Measurements from ENCODE around the gene ACAD11. TPM values are rescaled to one million over a fixed set of nuclear protein-coding genes. Genes with fewer than 3 reads are reported as not detected.

ACAD11 gene
- total RNA-seq, 1 experiment from 2014 or later: 20.3 TPM

GRCh38 chr3:132545471-132545870 is 114.1 kb downstream of the ACAD11 start:
- H3K9me3 Mint-ChIP-seq: peaks cover 4% of the 10 kb centered on the region; the same call in 1 of the 2 replicates
- H3K4me3 Mint-ChIP-seq: no peak overlapping the region
- H3K27me3 Mint-ChIP-seq (ENCODE audit: low read depth): no peaks in the 10 kb centered on the region
- ATAC-seq (no peak), DNase-seq (ENCODE audit: low spot score) (no peak)
- 0 out of 2 replicates have a peak, but pooled peaks cover 5% of the 10 kb centered on the region for H3K4me1 Mint-ChIP-seq
- ChIA-PET POLR2A (no interaction called here), CTCF (interaction anchor here (1.6 to 2.3 kb wide), 2 partner anchors 9 to 97 kb away, joined by 7 to 8 read pairs; no protein-coding TSS in a partner anchor)
- TF ChIP-seq TP53 (CRISPR knock-in tag; IDR thresholded peaks at IDR 0.05) (no peak), PRDM15 (CRISPR knock-in tag; IDR thresholded peaks at IDR 0.05) (no peak), GABPB1 (CRISPR knock-in tag; IDR thresholded peaks at IDR 0.05) (no peak), EMX1 (CRISPR knock-in tag; IDR thresholded peaks at IDR 0.05) (no peak), TEAD1 (CRISPR knock-in tag; IDR thresholded peaks at IDR 0.05) (no peak), NFATC4 (CRISPR knock-in tag; IDR thresholded peaks at IDR 0.05) (no peak), MYBL2 (CRISPR knock-in tag; IDR thresholded peaks at IDR 0.05) (no peak), NFE2L1 (CRISPR knock-in tag; IDR thresholded peaks at IDR 0.05) (no peak), USF2 (CRISPR knock-in tag; IDR thresholded peaks at IDR 0.05) (no peak), MXD4 (CRISPR knock-in tag; IDR thresholded peaks at IDR 0.05; ENCODE audit: borderline replicate concordance) (no peak)
- H3K27ac Mint-ChIP-seq: no peak overlapping the region
- no peaks in the 10 kb centered on the region for H3K36me3 Mint-ChIP-seq

- Mint-ChIP-seq H3K36me3 (no peaks in the 10 kb centered on the region), H3K9me3 (peaks cover 4% of the 10 kb centered on the region; the same call in 1 of the 2 replicates), H3K27me3 (ENCODE audit: low read depth) (no peaks in the 10 kb centered on the region), H3K4me3 (no peak overlapping the region), H3K4me1 (0 out of 2 replicates have a peak, but pooled peaks cover 5% of the 10 kb centered on the region), H3K27ac (no peak overlapping the region)
- ChIA-PET POLR2A (no interaction called here), CTCF (no interaction called here)
- DNase-seq (ENCODE audit: low spot score) (no peak), ATAC-seq (no peak)
- TF ChIP-seq TEAD4 (CRISPR knock-in tag; IDR thresholded peaks at IDR 0.05) (no peak), PRRX2 (CRISPR knock-in tag; IDR thresholded peaks at IDR 0.05) (no peak), CDX4 (CRISPR knock-in tag; IDR thresholded peaks at IDR 0.05; ENCODE audit: borderline replicate concordance) (no peak), ZNF416 (CRISPR knock-in tag; IDR thresholded peaks at IDR 0.05) (no peak), ARID4B (CRISPR knock-in tag; IDR thresholded peaks at IDR 0.05; ENCODE audit: borderline replicate concordance) (no peak), GTF2I (CRISPR knock-in tag; conservative IDR thresholded peaks at IDR 0.05) (no peak), OVOL2 (CRISPR knock-in tag; IDR thresholded peaks at IDR 0.05; ENCODE audit: borderline replicate concordance) (no peak), USF2 (CRISPR knock-in tag; IDR thresholded peaks at IDR 0.05) (no peak), ZNF317 (CRISPR knock-in tag; IDR thresholded peaks at IDR 0.05; ENCODE audit: borderline replicate concordance, low read depth) (no peak), GABPB1 (CRISPR knock-in tag; IDR thresholded peaks at IDR 0.05) (no peak), JUN (CRISPR knock-in tag; IDR thresholded peaks at IDR 0.05) (no peak), JAZF1 (CRISPR knock-in tag; IDR thresholded peaks at IDR 0.05) (no peak), TEAD1 (CRISPR knock-in tag; IDR thresholded peaks at IDR 0.05) (no peak), ETV6 (CRISPR knock-in tag; IDR thresholded peaks at IDR 0.05) (no peak), EMX1 (CRISPR knock-in tag; IDR thresholded peaks at IDR 0.05) (no peak), ZSCAN18 (CRISPR knock-in tag; IDR thresholded peaks at IDR 0.05) (no peak)
These were observed 115.5 kb downstream of the ACAD11 start for GRCh38 chr3:132544130-132544529.

Data from WTC11 (cell line).